Cardiac muscle cell (in vitro differentiated cells and primary cell): ENCODE data around the gene SF3B3. TPM values are rescaled to one million over a fixed set of nuclear protein-coding genes. Genes with fewer than 3 reads are reported as not detected.

Source experiments
- DNase-seq, 2 donors: peaks; one replicate each; pipeline versions ENCODE4 v3.0.0 to v3.0.0-alpha.2; 2010 to 2017; ENCODE audit warnings: low read depth in 1 of 2, low spot score in 1 of 2
- H3K27ac ChIP-seq: fragments of 200-600 bp; sonication (generic); 2 replicates; pipeline ENCODE4 v1.5.1; 2016
- H3K27me3 ChIP-seq: fragments of 200-600 bp; sonication (generic); 2 replicates; pipeline ENCODE4 v1.6.0; 2016; ENCODE audit warnings: control low read depth
- H3K36me3 ChIP-seq: fragments of 200-600 bp; sonication (generic); 2 replicates; pipeline ENCODE4 v1.5.1; 2016; ENCODE audit warnings: control low read depth
- H3K4me1 ChIP-seq: fragments of 200-600 bp; sonication (generic); 2 replicates; pipeline ENCODE4 v1.8.1; 2017; ENCODE audit warnings: low read depth, mild to moderate bottlenecking, mixed run types
- H3K4me3 ChIP-seq: fragments of 200-600 bp; sonication (generic); 2 replicates; pipeline ENCODE4 v1.5.1; 2016; ENCODE audit warnings: mild to moderate bottlenecking
- H3K9me3 ChIP-seq: fragments of 200-600 bp; sonication (generic); 2 replicates; pipeline ENCODE4 v1.5.1; 2017; ENCODE audit warnings: low read depth, mild to moderate bottlenecking, control low read depth
- CTCF ChIP-seq: IDR thresholded peaks from 2 replicates; pipeline ENCODE4 v1.5.1; 2012; ENCODE audit warnings: low read depth, mild to moderate bottlenecking, low read length
- polyA plus RNA-seq: library from polyadenylated mRNA; unstranded; fragments of >200 nt; fragmentation: Nextera tagmentation; extraction: Ambion mirVana; gene quantifications from 2 replicates; pipeline ENCODE4 v1.2.1, GENCODE V29; 2016
- total RNA-seq: library from RNA; depleted of rRNA; stranded (reverse); fragments of >200 nt; gene quantifications from 2 replicates; pipeline ENCODE4 v1.2.3, GENCODE V29; 2016

Gene SF3B3
- total and polyA plus RNA-seq, 2 experiments from 2014 or later, result 178 to 203 TPM

- Histone ChIP-seq H3K27ac (no peak overlapping the region), H3K27me3 (no peaks in the 10 kb centered on the region), H3K4me1 (peaks cover 3% of the 10 kb centered on the region), H3K9me3 (no peaks in the 10 kb centered on the region), H3K36me3 (no peaks in the 10 kb centered on the region), H3K4me3 (no peak overlapping the region)
- no peak for TF ChIP-seq CTCF
- peak in 1 of 2 donors; percentile 46 for DNase-seq
Measured at GRCh38 chr16:70610273-70611223, 86.9 kb downstream of the SF3B3 start.

- Histone ChIP-seq H3K4me1 (peaks cover 3% of the 10 kb centered on the region), H3K36me3 (no peaks in the 10 kb centered on the region), H3K4me3 (no peak overlapping the region), H3K27me3 (no peaks in the 10 kb centered on the region), H3K9me3 (no peaks in the 10 kb centered on the region), H3K27ac (no peak overlapping the region)
- DNase-seq, result no peak
- TF ChIP-seq CTCF, result no peak
Measured at GRCh38 chr16:70611224-70611598, 87.6 kb downstream of the SF3B3 start.

DNA sequence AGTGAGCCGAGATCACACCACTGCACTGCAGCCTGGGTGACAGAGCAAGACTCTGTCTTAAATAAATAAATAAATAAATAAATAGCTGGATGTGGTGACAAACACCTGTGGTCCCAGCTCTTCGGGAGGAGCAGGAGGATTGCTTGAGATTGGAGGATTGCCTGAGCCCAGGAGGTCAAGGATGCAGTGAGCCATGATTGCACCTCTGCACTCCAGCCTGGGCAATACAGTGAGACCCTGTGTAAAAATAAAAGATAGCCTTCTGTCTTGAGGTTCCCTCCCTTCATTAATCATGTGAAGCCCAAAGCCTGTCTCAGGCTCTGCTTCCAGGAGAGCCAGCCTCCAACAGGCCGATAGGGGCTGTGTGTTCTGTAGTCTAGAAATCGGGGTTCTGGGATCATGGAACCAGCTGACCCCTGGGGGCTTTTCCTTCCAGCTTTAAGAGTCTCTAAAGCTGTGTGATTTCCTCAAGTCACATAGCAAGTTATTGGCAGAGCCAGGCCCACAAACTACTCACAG lies 88.2 kb downstream of the SF3B3 start:
- H3K4me3 ChIP-seq, result no peak overlapping the region
- H3K27me3 ChIP-seq, result no peaks in the 10 kb centered on the region
- no peak overlapping the region for H3K27ac ChIP-seq
- H3K9me3 ChIP-seq, result no peaks in the 10 kb centered on the region
- H3K36me3 ChIP-seq, result no peaks in the 10 kb centered on the region
- no peak for TF ChIP-seq CTCF
- no peak for DNase-seq
- peaks cover 3% of the 10 kb centered on the region for H3K4me1 ChIP-seq

- H3K27ac ChIP-seq, result no peak overlapping the region
- H3K27me3 ChIP-seq, result no peaks in the 10 kb centered on the region
- no peak for DNase-seq
- no peak overlapping the region for H3K4me3 ChIP-seq
- H3K4me1 ChIP-seq, result peaks cover 3% of the 10 kb centered on the region
- no peaks in the 10 kb centered on the region for H3K9me3 ChIP-seq
- TF ChIP-seq CTCF, result no peak
- H3K36me3 ChIP-seq, result no peaks in the 10 kb centered on the region
Measured at GRCh38 chr16:70612931-70613330, 89.3 kb downstream of the SF3B3 start.

DNA sequence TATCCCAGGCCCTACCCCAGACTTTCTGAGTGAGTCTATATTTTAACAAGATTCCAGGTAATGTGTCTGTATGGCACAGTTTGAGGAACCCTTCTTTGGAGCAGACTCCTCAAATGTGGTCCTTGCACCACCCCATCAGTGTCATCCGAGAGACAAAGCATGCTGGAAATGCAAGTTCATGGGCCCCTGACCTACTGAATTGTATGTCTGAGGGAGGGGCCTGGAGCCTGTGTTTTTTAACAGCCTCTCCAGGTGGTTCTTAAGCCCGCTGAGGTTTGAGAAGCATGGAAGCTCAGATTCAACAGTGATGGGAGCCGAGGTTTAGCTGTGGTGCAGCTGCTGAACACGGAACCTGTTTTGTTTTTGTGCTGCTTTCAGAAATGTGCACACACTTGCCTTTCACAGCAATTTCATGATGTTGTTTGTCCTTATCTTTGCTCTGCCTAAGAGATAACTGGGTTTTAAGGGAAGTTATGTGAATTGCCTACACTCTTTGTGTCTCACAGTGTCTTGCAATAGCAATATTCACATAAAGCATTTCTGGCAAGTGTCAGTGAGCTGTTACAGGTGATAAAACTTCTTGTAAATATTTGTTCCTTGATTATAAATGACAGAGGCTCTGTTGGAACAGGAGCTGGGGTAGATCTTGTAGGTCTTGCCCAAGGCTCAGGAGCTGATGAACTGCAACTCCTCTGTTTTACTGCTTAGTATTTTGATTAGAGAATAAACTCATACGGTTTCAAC lies 90.8 kb downstream of the SF3B3 start:
- Histone ChIP-seq H3K27ac (no peak overlapping the region), H3K9me3 (no peaks in the 10 kb centered on the region), H3K27me3 (no peaks in the 10 kb centered on the region), H3K36me3 (no peaks in the 10 kb centered on the region), H3K4me3 (no peak overlapping the region), H3K4me1 (peaks cover 3% of the 10 kb centered on the region)
- no peak for TF ChIP-seq CTCF
- peak in 1 of 2 donors; percentile 22 for DNase-seq
